Measurements from ENCODE around the gene POLL.
"Not testable (repeated sequence)": the region's sequence is repeated elsewhere in the genome, so short reads cannot be mapped to it uniquely, and the experiment has no call there.

Gene POLL

DNA sequence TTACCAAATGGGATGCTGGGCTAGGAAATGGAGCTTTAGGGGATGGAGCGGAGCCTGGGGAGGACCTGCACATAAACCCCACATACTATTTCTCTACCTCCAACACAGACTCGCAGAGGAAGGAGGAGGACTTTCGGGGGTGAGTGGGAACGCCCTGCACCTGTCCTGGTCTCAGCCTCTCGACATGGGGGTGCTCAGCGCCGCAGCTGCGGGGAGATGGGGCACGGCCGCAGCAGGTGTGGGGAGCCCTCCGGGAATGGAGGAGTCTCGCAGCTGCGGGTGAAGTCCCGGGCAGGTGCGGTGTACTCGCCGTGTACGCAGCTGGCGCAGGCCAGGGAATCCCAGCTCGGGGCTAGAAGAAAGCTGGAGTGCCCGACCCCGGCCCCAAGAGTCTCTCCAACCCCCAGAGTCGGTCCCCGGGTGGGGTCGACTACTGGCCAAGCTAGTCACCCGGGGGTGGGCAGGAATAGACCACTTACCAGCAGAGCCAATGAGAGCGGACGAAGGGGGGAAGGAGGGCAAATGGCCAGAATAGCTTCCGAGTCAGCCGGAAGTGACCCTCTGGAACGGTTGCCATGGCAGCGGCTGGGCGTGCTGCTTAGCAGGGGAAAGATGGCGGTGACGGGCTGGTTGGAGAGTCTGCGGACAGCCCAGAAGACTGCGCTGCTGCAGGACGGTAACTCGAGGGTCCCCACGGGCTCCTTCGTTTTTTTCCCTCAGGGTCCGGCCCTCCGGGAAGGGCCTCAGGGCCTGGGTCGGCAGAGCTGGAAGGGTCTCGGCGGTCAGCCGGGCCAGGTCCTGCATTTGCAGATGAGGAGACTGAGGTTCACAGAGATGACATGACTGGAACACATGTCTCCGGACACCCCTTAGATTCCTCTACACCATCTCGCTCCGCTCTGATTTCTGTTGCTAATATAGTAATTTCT lies at the start of gene POLL, which contains the start of gene DPCD:
TSS of gene POLL (minus strand) at position 533 of the 929 bp plus-strand sequence. CDS start 897 bp downstream, outside the sequence.
TSS of gene DPCD (plus strand) at position 597 of the 929 bp plus-strand sequence. CDS start at position 613, 16 bp downstream.
- DNase-seq, result peak; percentile 92

DNA sequence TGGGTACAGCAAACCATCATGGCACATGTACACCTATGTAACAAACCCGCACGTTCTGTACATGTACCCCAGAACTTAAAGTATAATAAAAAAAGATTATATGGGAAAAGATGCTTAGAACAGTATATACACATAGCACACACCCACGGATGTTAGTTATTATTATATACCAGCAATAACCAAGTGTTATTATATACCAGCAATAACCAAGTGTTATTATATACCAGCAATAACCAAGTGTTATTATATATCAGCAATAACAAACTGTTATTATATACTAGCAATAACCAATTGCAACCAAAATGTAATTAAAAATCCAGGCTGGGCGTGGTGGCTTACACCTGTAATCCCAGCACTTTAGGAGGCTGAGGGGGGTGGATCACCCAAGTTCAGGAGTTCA lies 45.5 kb upstream of the POLL start:
- DNase-seq, result not testable (repeated sequence)

DNA sequence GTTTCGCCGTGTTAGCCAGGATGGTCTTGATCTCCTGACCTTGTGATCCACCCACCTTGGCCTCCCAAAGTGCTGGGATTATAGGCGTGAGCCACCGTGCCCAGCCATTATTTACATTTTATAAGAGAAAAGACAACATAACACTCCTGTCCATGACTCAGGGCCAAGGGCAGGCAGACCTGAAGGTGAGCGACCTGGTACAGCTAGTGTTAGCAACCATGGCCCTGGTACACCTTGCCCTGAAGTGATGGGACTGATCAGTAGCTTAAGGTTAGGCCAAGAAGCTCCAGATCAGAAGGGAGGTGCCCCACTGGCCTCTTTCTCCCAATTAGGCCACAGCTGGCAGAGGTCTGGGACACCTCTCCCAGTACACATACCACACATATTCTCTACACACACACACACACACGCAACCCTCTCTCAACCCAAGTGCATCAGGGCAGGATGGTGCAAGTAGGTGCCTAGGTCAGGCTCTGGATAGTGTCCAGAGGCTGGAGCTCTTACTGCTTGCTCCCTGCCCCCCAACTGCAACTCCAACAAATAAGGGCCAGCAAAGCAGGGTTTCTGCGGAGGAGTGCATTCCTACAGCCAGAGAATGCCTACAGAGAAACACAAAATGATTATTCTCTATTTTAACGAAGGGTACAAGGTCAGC lies 43.9 kb upstream of the POLL start:
- no peak for DNase-seq

DNA sequence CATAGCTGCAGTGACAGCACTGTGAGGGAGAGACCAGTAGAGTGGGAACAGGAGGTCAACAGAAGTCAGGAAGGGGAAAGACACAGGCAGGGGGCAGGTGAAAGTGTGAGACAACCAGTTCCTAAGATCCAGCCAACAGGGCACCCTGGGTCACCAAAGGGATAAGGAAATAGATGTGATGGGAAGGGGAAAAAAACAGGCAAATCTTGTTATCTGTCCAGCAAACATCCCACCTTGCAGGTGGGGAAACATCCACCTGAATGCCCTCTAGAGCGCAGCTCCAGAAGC lies 42.5 kb upstream of the POLL start:
- no peak for DNase-seq

DNA sequence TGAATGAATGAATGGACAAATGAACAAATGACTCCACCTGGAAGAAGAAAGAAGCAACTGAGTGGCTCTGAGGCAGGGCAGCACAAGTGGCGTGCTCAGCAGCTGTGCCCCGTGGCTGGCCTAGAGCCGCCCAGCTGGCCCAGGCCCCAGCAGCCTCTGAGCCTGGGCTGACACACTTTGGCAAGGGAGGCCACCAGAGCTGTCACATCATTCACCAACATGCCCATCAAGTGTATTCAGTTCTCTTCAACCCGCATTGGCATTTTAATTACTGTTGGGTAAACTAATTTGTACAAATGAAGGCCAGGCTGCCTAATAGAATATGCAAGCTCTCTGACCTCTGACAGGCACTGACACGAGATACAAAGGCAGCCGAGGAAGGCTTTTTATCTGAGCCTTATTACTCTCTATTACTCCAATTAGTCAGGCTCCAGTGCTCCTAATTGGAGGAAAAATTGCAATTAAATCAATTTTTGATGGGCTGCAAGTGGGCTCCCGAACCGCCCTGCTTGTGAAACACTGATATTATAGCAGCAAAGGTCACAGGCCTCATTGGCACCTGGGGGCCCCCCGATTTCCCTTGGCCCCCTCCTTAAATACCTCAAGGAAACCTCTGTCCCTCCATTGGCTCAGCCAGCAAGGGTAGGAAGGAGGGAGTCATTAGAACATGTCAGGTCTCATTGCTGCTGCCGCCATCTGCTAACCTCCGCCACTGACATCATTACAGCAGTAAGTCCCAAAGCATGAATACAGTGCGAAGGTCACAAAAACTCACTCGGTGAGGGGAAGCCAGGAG lies 42.0 kb upstream of the POLL start:
- no peak for DNase-seq

DNA sequence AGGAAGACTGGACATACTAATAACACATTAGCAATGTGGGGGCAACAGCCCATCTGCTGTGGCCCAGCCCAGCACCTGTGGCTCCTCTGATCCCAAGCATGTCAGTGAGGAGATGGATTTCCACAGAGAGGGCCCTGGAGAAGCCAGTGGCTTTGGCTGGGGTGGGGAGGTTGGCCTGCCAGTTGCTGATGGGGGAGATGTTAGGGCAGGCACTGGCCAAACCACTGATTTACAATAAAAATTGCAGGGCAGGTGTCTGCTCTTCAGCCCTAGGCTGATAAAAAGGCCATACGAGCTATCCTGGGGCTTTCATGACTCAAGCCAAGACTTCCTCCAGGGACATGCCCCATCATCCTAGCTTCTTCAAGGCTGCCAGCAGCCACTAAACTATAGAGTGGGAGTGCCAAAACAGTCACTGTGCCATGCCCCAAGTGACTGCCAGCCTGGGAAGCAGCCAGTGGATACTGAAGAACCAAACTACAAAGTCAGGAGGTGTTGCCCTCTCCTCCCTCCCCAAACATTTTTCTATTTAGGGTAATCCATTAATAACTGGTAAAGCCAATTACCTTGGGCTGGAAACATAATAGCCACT lies 37.9 kb upstream of the POLL start:
- DNase-seq, result no peak

DNA sequence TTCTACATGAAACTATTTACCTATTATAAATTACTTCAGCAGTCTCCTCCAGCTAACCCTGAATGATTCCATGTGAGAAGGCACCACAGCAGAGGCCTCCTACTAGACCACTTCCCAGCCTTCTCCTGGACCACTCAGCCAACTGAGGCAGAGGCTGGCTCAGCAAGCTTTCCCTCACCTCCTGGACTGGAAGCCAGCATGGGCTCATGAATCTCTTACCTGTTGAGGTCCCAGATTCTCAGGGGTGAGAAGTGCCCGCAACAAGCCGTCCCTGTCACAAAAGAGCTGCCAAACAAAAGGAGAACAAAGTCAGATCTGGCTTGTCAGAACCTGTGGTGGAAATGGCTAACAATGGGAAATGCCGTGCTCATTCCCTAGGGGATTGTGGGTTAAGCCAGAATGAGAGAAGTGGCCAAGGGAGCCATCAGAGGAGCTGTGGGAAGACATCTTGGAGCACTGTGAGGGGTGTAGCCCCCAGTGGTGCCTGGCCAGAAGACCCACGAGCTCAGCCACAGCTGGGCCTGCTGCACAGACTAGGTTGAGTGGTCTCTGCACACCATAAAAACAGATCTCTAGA lies 36.6 kb upstream of the POLL start:
- DNase-seq, result no peak

DNA sequence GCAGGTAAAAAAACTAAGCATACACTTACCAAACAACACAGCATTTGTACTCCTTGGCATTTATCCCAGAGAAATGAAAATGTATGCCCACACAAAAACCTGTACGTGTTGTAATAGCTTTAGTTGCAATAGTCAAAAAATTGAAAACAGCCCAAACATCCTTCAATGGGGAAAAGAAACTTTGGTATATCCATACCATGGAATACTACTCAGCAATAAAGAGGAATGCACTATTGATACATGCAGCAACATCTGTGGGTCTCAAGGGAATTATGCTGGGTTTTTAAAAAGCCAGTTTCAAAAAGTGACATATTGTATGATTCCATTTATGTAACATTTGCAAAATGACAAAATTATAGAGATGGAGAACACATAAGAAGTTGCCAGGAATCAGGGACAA lies 35.5 kb upstream of the POLL start:
- DNase-seq, result no peak

DNA sequence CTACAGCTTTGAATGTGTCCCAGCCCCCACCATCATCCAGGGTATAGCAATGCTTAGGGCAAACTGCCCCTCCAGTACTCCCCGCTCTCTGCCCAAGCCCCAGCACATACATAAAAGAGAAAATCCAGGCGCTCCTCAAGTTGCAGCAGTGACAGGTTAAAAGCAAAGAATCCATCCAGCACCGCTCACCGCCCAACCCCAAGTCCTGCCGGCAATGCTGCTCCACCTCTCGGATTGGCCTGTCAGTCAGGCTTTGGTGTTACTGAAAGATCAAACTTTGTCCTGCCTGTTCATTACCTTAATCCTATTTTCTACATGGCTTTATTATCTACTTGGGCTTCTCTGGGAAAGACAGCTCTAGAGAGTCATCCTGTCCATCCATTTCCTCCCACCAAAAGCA lies 31.9 kb upstream of the POLL start:
- no peak for DNase-seq

DNA sequence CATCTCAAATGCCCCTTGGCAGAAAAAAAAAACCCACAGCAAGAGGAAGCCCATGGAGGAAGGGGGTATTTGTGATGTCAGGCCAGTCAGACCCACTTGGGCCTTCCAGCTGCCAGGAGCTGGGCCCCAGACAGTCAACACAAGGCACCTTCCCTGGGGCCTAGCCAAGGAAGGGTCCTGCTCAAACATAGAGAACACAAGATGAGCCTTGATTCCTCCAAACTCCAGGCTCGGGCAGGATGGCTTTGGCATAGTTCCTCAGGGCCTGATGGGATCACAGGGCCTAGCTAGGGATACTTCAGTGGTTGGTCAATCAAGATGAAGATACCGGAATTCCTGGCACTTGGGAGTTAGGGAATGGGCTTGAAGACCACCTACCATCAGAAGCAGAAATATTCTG lies 30.8 kb upstream of the POLL start:
- no peak for DNase-seq

DNA sequence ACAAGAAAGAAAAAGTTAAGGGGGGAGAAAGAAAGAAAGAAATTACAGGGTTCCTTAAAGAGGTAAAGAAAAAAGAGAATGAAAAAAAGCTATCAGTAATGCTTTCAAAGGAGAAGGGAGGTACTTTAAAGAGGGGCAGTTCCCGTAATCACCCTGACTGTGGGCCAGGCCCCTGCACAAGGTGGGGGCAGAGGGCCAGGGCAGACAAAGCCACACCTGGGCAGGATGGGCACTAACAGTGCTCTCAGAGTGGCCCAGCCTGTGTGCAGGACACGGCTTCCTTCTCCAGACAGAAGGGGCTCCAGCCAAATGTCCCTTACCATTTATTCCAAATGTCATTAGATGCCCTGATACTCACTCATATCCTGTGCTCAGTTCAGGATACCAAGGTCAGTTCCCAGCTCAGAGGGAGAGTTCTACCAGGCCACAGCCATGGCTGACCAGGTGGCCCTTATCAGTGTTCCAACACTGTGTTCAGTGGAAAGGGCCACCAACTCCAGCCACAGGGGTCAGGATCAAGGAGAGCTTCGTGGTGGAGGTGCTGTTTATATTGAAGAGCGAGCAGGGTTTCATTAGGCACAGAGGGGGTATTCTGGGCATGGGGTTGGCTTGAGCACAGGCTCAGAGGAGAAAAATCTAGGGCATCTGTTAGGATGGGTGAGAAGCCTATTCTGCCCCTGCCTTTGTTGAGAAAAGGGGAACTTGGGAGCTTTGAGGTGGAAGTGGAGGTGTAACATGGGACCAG lies 29.9 kb upstream of the POLL start:
- no peak for DNase-seq

DNA sequence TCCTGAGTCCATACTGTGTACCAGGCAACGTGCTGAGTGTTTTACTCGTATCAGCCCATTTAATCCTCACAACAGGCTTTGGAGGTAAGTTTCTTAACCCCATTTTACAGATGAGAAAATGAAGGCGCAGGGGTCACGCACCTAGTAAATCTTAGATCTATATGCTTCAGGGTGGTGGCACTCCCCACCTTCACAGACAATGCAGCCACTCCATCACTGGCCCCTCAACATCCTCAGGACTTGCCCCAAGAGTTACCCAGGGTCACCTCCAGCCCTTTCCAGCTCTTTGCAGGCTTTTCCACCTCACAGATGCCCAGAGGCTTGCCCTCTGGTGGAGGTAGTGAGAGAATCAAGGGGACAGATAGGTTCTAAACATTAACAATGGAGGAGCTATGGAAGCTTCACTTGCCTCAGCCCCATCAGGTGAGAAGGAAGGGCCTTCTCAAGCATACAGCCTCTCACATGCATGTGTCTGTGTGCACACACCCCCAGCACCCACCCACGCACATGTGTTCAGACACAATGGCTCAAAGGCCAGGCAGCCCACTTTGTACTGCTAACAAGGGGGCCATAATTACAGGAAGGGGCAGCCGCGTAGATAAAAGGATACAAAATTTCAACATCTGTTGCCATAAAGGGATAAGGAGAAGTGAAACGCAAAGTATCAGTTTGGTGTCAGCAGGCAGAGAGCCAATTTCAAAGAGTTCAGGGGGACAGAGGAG lies 29.2 kb upstream of the POLL start:
- DNase-seq, result no peak

DNA sequence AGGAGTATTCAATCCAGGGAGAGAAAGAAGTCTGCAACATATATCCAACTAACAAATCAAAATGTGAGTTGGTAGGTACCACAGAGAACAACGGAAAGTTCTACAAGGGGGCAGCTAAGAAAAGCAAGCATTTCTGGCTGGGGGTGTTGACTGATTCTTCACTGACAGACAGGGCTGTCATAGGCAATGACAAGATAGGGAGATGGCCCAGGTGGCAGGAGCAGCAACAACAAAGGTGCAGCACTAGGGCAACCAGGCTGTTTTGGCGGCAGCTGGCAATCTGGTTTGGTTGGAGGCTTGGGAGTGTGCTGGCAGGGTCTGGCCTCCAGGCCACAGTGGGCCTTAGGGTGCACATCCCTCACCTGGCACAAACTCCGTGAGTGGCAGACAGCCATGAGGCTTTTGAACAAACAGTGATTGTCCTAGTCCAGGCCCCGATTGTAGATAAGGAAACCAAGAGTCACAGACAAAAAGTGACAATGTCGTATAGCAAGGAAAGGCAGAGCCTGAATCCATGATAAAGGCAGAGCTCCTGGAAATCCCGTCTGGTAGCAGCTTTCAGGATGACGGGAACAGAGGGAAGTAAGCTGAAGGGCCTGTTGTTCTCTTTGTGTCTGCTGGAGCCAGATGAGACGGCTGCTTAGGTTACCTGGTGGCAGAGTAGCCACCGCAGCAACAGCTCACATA lies 28.5 kb upstream of the POLL start:
- no peak for DNase-seq

DNA sequence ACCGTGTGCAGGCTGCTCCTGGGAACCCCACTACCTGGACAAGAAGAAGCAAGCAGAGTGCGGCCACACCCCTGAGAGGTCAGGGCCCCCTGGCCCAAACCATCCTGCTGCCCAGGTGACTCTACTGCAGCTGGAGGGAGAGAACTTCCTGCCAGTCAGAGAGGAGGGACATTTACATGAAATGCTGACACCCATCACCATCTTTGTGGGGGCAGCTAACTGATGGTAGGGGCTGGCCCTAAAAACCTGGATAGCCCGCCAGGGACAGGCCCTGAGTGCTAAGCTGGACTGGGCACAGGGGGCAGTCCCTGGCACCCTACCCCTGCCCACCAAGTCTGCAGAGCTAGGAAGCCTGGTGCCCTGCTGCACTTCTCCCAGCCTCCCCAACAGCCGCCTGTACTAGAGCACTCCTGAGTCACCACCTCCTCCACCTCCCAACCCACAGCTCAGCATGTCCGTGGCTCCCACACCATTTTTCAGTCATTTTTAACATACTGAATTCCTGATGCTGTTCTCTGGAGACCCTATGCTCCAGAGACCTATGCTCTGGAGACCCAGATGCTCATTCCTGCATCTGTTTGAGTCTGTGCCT lies 27.6 kb upstream of the POLL start:
- no peak for DNase-seq

DNA sequence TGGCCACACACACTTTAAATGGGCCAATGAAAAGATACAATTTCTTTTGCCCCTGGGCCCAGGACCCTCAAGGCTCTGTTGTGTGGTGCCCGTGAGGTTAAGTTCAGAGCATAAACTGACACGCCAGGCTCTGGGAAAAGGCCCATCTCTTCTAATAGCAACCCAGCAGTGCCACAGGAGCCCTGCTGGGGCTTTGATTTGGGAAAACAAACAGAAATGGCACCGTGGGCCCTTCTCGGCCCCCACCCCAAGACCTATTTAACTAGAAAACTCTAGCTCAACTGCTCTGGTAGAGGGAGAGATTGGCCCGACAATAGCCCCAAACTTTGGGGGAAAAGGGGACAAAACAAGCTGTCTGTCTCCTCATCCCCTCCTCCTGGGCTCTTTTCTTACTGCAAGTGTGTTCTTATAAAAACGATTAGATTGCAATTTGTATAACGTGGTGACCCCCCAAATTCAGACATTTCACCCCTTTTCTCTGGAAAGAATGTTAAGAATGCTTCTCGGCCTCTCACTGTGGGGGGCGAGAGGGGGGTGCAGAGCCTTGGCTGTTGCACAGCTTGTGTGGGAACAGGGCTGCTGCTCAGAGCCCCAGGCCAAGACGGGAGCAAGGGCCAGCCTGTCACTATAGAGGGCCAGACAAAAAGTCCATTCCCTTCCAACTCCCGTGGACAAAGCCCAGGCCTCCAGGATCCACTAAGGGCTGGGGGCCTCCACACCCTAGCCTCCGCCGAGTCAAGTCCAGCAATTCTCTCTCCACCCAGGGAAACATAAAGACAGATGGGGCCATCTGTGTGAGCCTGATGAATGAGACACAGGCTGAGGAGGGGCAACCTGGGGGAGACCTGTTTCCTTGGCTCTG lies 26.8 kb upstream of the POLL start:
- DNase-seq, result no peak

DNA sequence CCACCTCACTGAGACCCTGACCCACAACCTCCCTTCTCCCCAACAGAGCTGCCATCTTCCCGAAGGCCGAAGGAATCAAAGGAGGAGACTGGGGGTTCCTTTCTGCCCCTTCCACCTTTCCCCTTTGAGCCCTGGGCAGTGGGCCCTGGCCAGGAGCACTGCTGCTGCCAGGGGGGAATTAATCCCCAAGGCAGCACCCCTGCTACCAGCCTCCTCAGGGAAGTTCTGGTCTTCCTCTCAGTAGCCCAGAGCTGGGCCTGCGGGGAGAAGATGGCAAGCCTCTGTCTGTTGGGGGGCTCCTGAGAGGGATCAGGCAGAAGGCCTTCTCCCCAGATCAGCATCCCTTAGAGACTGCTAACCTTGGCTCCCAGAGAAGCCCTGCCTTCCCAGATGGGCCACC lies 25.6 kb upstream of the POLL start:
- DNase-seq, result no peak

DNA sequence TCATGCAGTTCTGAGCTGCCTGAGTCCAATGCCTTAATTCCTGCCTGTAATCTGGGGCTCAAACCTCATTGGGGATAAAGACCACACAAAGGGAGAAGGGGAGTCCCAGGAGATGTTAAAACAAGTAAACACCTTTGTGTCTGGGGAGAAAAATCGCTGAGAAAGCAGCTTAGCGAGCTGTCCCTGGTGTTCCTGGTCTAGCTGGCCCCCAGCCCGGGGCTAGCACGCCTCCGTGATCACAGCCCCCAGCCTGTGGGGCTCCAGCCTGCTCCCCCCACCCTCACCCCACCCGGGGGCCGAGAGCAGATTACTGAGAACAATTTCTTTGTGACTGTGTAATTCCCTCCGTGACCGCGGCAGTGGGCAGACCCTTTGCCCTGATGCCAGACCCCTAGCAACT lies 24.8 kb upstream of the POLL start:
- DNase-seq, result no peak

DNA sequence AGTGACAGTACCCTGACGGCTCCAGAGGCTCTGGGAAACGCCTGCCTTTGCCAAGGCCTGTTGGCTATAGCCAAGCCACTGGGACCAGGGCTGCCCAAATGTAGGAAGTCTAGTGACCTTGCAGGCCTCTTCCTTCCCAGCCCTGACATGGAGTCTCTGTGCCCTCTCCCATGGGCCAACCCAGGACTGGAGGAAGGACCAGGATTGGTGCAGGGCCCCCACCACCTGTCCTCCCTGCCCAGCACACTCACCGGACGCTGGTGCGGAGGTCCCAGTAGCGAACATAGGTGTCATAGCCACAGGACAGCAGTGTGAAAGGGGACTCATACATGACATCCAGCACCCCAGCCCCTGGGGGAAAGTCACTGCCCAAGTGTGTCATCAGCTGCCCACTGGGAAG lies 24.0 kb upstream of the POLL start:
- DNase-seq, result no peak

Measured in NCI-H345 (cell line).